IPS-18a (cell line): ENCODE measurements around the gene WNK2.
"Not testable (repeated sequence)": the region's sequence is repeated elsewhere in the genome, so short reads cannot be mapped to it uniquely, and the experiment has no call there.

Source experiments
- H3K27ac ChIP-seq: one replicate; pipeline ENCODE4 v1.5.1; 2013; ENCODE audit warnings: low read length
- H3K27me3 ChIP-seq: one replicate; pipeline ENCODE4 v1.6.1; 2013; ENCODE audit warnings: mild to moderate bottlenecking, low read length; ENCODE audit not compliant: control insufficient read depth, insufficient read depth
- H3K36me3 ChIP-seq: one replicate; pipeline ENCODE4 v1.6.1; 2013; ENCODE audit warnings: low read depth, low read length; ENCODE audit not compliant: control insufficient read depth
- H3K4me1 ChIP-seq: one replicate; pipeline ENCODE4 v1.6.1; 2013; ENCODE audit warnings: low read depth, low read length; ENCODE audit not compliant: control insufficient read depth
- H3K4me3 ChIP-seq: one replicate; pipeline ENCODE4 v1.5.1; 2013; ENCODE audit warnings: low read length
- H3K9ac ChIP-seq: one replicate; pipeline ENCODE4 v1.6.1; 2013; ENCODE audit warnings: mild to moderate bottlenecking, low read length, moderate library complexity
- H3K9me3 ChIP-seq: one replicate; pipeline ENCODE4 v1.6.1; 2013; ENCODE audit warnings: low read depth, low read length; ENCODE audit not compliant: control insufficient read depth

Gene WNK2

GRCh38 chr9:93248386-93249040, 64.6 kb downstream of the WNK2 start:
- H3K9me3 ChIP-seq, result no peaks in the 10 kb centered on the region
- H3K4me1 ChIP-seq, result no peaks in the 10 kb centered on the region
- H3K36me3 ChIP-seq, result peaks cover 8% of the 10 kb centered on the region
- H3K4me3 ChIP-seq, result no peak overlapping the region
- no peak overlapping the region for H3K27ac ChIP-seq
- H3K9ac ChIP-seq, result no peak overlapping the region
- no peaks in the 10 kb centered on the region for H3K27me3 ChIP-seq

GRCh38 chr9:93250185-93250584, 66.2 kb downstream of the WNK2 start:
- Histone ChIP-seq H3K27ac (no peak overlapping the region), H3K4me3 (no peak overlapping the region), H3K36me3 (peaks cover 8% of the 10 kb centered on the region), H3K9ac (no peak overlapping the region), H3K9me3 (no peaks in the 10 kb centered on the region), H3K27me3 (no peaks in the 10 kb centered on the region), H3K4me1 (no peaks in the 10 kb centered on the region)

DNA sequence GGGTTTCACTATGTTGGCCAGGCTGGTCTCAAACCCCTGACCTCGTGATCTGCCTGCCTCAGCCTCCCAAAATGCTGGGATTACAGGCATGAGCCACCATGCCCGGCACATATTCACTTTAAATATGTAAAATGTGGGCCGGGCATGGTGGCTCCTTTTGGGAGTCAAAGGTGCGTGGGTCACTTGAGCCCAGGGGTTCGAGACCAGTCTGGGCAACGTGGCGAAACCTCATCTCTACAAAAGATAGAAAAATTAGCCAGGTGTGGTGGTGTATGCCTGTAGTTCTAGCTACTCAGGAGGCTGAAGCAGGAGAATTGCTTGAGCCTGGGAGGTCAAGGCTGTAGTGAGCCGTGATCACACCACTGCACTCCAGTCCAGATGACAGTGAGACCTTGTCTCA, 67.4 kb downstream of the WNK2 start:
- not testable (repeated sequence) for H3K4me1 ChIP-seq, H3K4me3 ChIP-seq, H3K9ac ChIP-seq, H3K36me3 ChIP-seq, H3K9me3 ChIP-seq, H3K27me3 ChIP-seq, H3K27ac ChIP-seq

DNA sequence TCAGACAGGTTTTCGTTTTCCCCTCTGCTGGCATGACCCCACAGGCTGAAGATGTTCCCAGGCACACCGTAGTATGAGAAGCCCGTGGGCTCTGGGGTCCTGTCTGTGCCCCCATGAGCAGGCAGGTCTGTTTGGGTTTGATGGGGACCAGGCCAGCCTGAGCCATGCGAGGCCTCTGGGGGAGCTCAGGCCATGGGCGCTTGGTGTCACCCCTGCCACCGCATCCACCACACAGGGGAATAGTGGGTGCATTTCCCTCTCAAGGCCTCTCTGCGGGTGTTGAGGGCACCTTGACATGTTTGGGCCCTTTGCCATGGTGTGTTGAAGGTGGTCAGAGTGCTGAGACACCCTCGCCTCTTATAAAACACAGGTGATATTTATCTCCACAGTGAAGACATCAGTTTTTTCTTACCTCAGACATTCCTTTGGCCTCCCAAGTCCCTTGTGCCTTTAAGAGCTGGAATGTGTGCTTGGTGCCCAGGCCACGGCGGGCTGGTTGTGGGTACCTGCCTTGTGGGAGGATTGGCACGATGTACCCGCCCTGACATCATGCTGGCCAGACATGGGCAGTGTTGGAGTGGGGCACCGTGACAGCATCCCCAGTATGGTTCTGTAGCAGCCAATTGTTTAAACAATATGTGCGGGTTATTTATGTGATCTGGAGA, 68.3 kb downstream of the WNK2 start:
- no peaks in the 10 kb centered on the region for H3K9me3 ChIP-seq
- H3K9ac ChIP-seq, result no peak overlapping the region
- H3K36me3 ChIP-seq, result peaks cover 8% of the 10 kb centered on the region

GRCh38 chr9:93252781-93253530, 69.0 kb downstream of the WNK2 start:
- H3K27me3 ChIP-seq, result no peaks in the 10 kb centered on the region
- no peak overlapping the region for H3K4me3 ChIP-seq
- no peaks in the 10 kb centered on the region for H3K4me1 ChIP-seq
- no peaks in the 10 kb centered on the region for H3K9me3 ChIP-seq
- H3K36me3 ChIP-seq, result peaks cover 8% of the 10 kb centered on the region
- H3K9ac ChIP-seq, result no peak overlapping the region
- H3K27ac ChIP-seq, result no peak overlapping the region

More for the DNA sequence above, 68.3 kb downstream of the WNK2 start:
- Histone ChIP-seq H3K27ac (no peak overlapping the region), H3K4me3 (no peak overlapping the region), H3K27me3 (no peaks in the 10 kb centered on the region), H3K4me1 (no peaks in the 10 kb centered on the region)

DNA sequence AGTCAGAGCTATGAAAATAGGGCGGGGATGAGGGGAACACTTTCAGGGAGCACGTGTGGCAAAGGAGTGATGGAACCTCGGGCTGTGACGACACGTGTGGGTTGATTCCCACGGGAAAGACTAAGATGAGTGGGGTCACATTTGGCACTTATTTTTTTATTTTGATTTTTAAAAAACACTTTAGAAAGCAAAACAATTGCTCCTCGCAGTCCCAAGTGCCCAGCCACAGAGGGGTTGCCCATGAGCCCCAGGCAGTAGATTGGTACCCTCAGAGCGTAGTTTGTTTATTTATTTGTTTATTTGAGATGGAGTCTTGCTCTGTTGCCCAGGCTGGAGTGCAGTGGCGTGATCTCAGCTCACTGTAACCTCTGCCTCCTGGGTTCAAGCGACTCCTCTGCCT, 69.7 kb downstream of the WNK2 start:
- no peak overlapping the region for H3K4me3 ChIP-seq
- no peaks in the 10 kb centered on the region for H3K9me3 ChIP-seq
- no peak overlapping the region for H3K27ac ChIP-seq
- no peaks in the 10 kb centered on the region for H3K27me3 ChIP-seq
- H3K36me3 ChIP-seq, result peaks cover 8% of the 10 kb centered on the region
- H3K4me1 ChIP-seq, result no peaks in the 10 kb centered on the region
- no peak overlapping the region for H3K9ac ChIP-seq

DNA sequence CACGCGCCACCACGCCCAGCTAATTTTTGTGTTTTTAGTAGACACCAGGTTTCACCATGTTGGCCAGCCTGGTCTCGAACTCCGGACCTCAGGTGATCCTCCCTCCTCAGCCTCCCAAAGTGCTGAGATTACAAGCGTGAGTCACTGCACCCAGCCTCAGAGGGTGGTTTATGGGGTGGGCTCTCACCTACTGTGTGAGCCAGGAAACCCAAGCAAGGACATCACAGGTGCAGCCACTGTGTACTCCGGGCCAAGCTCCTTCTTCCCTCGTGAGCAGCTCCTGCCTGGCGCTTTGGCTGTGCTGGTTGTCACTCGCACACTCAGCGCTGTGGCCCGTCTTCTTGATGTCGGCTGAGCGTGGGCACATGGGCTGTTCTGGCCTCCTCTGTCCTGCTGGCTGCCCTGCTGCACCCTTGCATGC, 70.1 kb downstream of the WNK2 start:
- H3K27ac ChIP-seq, result no peak overlapping the region
- peaks cover 8% of the 10 kb centered on the region for H3K36me3 ChIP-seq
- H3K9ac ChIP-seq, result no peak overlapping the region
- H3K9me3 ChIP-seq, result no peaks in the 10 kb centered on the region
- H3K4me3 ChIP-seq, result no peak overlapping the region
- no peaks in the 10 kb centered on the region for H3K4me1 ChIP-seq
- no peaks in the 10 kb centered on the region for H3K27me3 ChIP-seq

DNA sequence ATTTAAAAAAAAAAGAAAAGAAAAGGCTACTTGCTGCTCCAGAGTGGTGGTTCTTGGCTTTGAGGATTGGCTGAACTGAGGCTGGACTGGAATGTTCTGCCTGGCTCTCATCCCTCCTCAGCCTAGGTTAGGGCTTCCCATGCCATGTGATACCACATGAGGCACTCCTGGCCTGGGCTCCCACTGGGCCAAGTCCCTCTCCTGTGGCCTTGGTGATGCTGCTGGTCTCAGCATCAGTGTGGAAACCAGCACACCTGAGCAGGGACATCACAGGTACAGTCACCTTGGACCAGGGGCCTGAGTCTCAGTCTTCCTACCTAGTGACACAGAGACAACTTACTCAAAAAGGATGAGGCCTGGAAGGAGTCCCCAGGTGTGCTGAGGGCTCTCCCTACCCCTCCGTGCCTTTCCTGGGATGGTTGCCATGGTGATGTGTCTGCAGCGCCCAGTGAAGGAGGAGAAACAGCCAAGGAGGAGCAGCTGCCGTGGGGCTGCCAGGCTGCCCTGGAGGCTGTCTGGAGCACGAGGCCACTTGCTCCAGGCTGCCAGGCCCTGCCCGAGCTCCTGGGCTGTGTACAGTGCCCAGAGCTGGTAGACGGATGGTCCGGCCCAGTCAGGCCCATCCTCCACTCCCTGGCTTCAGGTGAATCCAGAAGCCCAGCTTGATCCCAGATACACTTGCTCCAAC, 71.0 kb downstream of the WNK2 start:
- Histone ChIP-seq H3K4me1 (no peaks in the 10 kb centered on the region), H3K9ac (no peak overlapping the region), H3K36me3 (peaks cover 8% of the 10 kb centered on the region), H3K27me3 (no peaks in the 10 kb centered on the region), H3K27ac (no peak overlapping the region), H3K9me3 (no peaks in the 10 kb centered on the region), H3K4me3 (no peak overlapping the region)

GRCh38 chr9:93255494-93255867, 71.5 kb downstream of the WNK2 start:
- Histone ChIP-seq H3K4me1 (no peaks in the 10 kb centered on the region), H3K9ac (no peak overlapping the region), H3K27ac (no peak overlapping the region), H3K36me3 (peaks cover 5% of the 10 kb centered on the region), H3K4me3 (no peak overlapping the region), H3K9me3 (no peaks in the 10 kb centered on the region), H3K27me3 (no peaks in the 10 kb centered on the region)

GRCh38 chr9:93255994-93256877, 72.3 kb downstream of the WNK2 start:
- H3K27me3 ChIP-seq, result no peaks in the 10 kb centered on the region
- peaks cover 5% of the 10 kb centered on the region for H3K36me3 ChIP-seq
- H3K9ac ChIP-seq, result no peak overlapping the region
- no peak overlapping the region for H3K4me3 ChIP-seq
- no peak overlapping the region for H3K27ac ChIP-seq
- no peaks in the 10 kb centered on the region for H3K9me3 ChIP-seq
- H3K4me1 ChIP-seq, result no peaks in the 10 kb centered on the region
